Measurements from ENCODE around the gene CELA3A. TPM values are rescaled to one million over a fixed set of nuclear protein-coding genes. Genes with fewer than 3 reads are reported as not detected.

The CELA3A gene
- total and polyA plus RNA-seq, 2 of the 13 experiments (the other 11 are each of a cell fraction or from before 2014, with no cell fraction given) = 0.09 TPM; not detected in 1

DNA sequence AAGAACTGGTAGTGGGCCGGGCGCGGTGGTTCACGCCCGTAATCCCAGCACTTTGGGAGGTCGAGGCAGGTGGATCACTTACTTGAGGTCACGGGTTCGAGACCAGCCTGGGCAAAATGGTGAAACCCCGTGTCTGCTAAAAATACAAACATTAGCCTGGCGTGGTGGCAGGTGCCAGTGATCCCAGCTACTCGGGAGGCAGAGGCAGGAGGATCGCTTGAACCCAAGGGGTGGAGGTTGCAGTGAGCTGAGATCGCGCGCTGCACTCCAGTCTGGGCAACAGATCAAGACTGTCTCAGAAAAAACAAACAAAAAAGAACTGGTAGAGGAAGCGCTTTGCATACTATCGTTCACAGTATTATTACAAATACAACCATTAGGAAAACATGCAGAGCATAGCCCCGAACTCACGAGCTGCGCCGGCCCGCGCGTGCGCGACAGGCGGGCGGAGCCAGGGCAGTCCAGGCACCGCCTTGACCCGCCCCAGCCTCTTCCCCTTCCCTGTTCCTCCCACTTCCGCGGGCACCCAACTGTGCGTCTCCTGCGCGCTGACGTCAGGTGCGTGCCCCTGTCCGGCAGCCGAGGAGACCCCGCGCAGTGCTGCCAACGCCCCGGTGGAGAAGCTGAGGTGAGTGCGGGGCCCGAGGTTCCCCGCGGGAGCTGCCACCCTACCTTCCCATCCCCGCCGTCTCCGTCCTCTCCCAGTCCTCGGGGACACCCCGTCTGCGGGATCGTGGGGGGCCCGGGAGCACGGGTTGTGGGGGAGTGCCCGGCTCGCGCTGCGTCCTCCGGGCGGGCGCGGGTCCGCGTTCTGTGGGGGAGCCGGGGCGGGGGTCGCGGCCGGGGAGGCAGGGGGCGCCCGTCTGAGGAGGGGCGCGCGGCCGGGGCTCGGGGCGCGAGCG is 50.9 kb downstream of the CELA3A start, which contains the start of gene CDC42 (continued):
- TF ChIP-seq MED8 (CRISPR knock-in tag; IDR thresholded peaks at IDR 0.05; ENCODE audit: insufficient replicate concordance) = peak; percentile 72
- TF ChIP-seq PHF8 (CRISPR knock-in tag; IDR thresholded peaks at IDR 0.05) = peak; percentile 78
- no peak for TF ChIP-seq PRMT3 (CRISPR knock-in tag; IDR thresholded peaks at IDR 0.05; ENCODE audit: borderline replicate concordance, low read depth)
- TF ChIP-seq ZNF724P (CRISPR knock-in tag; IDR thresholded peaks at IDR 0.05; ENCODE audit: borderline replicate concordance) = peak; percentile 72; the same call in 1 of the 2 replicates
- TF ChIP-seq, protein P1, sequence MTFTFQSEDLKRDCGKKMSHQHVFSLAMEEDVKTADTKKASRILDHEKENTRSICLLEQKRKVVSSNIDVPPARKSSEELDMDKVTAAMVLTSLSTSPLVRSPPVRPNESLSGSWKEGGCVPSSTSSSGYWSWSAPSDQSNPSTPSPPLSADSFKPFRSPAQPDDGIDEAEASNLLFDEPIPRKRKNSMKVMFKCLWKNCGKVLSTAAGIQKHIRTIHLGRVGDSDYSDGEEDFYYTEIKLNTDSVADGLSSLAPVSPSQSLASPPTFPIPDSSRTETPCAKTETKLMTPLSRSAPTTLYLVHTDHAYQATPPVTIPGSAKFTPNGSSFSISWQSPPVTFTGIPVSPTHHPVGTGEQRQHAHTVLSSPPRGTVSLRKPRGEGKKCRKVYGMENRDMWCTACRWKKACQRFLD (CRISPR knock-in tag; IDR thresholded peaks at IDR 0.05; ENCODE audit: borderline replicate concordance) = no peak
- TF ChIP-seq, protein P2, sequence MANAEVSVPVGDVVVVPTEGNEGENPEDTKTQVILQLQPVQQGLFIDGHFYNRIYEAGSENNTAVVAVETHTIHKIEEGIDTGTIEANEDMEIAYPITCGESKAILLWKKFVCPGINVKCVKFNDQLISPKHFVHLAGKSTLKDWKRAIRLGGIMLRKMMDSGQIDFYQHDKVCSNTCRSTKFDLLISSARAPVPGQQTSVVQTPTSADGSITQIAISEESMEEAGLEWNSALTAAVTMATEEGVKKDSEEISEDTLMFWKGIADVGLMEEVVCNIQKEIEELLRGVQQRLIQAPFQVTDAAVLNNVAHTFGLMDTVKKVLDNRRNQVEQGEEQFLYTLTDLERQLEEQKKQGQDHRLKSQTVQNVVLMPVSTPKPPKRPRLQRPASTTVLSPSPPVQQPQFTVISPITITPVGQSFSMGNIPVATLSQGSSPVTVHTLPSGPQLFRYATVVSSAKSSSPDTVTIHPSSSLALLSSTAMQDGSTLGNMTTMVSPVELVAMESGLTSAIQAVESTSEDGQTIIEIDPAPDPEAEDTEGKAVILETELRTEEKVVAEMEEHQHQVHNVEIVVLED (CRISPR knock-in tag; IDR thresholded peaks at IDR 0.05; ENCODE audit: borderline replicate concordance) = peak; percentile 100
- TF ChIP-seq MTF1 (CRISPR knock-in tag; IDR thresholded peaks at IDR 0.05) = no peak
- TF ChIP-seq ZNF121 (CRISPR knock-in tag; IDR thresholded peaks at IDR 0.05) = no peak
- TF ChIP-seq ZFP36 (IDR thresholded peaks at IDR 0.05; ENCODE audit: borderline replicate concordance, low read depth, low read length, partially characterized antibody) = no peak
- TF ChIP-seq JDP2 (CRISPR knock-in tag; IDR thresholded peaks at IDR 0.05; ENCODE audit: borderline replicate concordance) = no peak
- TF ChIP-seq ZNF33A (CRISPR knock-in tag; IDR thresholded peaks at IDR 0.05; ENCODE audit: borderline replicate concordance) = no peak
- 0 out of 2 replicates have a peak, but pooled peaks have one; percentile 17 for TF ChIP-seq ZNF564 (CRISPR knock-in tag; IDR thresholded peaks at IDR 0.05)
- TF ChIP-seq, protein P3, sequence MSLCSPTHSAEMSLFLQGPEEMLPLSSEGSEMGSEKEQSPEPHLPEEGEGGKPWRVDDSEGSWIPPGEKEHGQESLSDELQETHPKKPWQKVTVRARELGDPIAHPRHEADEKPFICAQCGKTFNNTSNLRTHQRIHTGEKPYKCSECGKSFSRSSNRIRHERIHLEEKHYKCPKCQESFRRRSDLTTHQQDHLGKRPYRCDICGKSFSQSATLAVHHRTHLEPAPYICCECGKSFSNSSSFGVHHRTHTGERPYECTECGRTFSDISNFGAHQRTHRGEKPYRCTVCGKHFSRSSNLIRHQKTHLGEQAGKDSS (CRISPR knock-in tag; IDR thresholded peaks at IDR 0.05; ENCODE audit: borderline replicate concordance, low read depth) = no peak
- no peak for TF ChIP-seq ZNF367 (CRISPR knock-in tag; IDR thresholded peaks at IDR 0.05; ENCODE audit: borderline replicate concordance)
- TF ChIP-seq ZKSCAN1 (IDR thresholded peaks at IDR 0.05; ENCODE audit: low read length) = no peak
- no peak for TF ChIP-seq NFE2L2 (IDR thresholded peaks at IDR 0.05; ENCODE audit: low read length)
- TF ChIP-seq, protein P4, sequence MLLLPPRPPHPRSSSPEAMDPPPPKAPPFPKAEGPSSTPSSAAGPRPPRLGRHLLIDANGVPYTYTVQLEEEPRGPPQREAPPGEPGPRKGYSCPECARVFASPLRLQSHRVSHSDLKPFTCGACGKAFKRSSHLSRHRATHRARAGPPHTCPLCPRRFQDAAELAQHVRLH (CRISPR knock-in tag; IDR thresholded peaks at IDR 0.05; ENCODE audit: borderline replicate concordance, low read depth) = peak; percentile 88; the same call in 1 of the 2 replicates
- no peak for TF ChIP-seq KLF15 (CRISPR knock-in tag; IDR thresholded peaks at IDR 0.05; ENCODE audit: borderline replicate concordance)
- TF ChIP-seq GATAD2A (CRISPR knock-in tag; IDR thresholded peaks at IDR 0.05) = peak; percentile 72
- TF ChIP-seq MXD4 (CRISPR knock-in tag; IDR thresholded peaks at IDR 0.05) = 0 out of 2 replicates have a peak, but pooled peaks have one; percentile 62
- TF ChIP-seq FOXK2 (IDR thresholded peaks at IDR 0.05) = no peak
- TF ChIP-seq ATF7-NPFF (CRISPR knock-in tag; IDR thresholded peaks at IDR 0.05; ENCODE audit: low read depth) = 0 out of 2 replicates have a peak, but pooled peaks have one; percentile 67
- TF ChIP-seq SP1 (IDR thresholded peaks at IDR 0.05) = no peak
- peak; percentile 82 for TF ChIP-seq SP1 (CRISPR knock-in tag; IDR thresholded peaks at IDR 0.05)
- no peak for TF ChIP-seq ATRX (CRISPR knock-in tag; IDR thresholded peaks at IDR 0.05; ENCODE audit: borderline replicate concordance)
- no peak; the same call in 1 of the 2 replicates for TF ChIP-seq ZBTB21 (CRISPR knock-in tag; IDR thresholded peaks at IDR 0.05)
- no peak for TF ChIP-seq ZNF530 (CRISPR knock-in tag; IDR thresholded peaks at IDR 0.05; ENCODE audit: low read depth)
